NCI-H128 (cell line): ENCODE results near the gene GDF2.

Experiments
- DNase-seq: peaks from one replicate; lab custom pipeline; 2025; ENCODE audit not compliant: unreplicated experiment; lab: John Stamatoyannopoulos, UW

The GDF2 gene

GRCh38 chr10:47311193-47311931 lies 10.9 kb upstream of the GDF2 start:
- DNase-seq = no peak

DNA sequence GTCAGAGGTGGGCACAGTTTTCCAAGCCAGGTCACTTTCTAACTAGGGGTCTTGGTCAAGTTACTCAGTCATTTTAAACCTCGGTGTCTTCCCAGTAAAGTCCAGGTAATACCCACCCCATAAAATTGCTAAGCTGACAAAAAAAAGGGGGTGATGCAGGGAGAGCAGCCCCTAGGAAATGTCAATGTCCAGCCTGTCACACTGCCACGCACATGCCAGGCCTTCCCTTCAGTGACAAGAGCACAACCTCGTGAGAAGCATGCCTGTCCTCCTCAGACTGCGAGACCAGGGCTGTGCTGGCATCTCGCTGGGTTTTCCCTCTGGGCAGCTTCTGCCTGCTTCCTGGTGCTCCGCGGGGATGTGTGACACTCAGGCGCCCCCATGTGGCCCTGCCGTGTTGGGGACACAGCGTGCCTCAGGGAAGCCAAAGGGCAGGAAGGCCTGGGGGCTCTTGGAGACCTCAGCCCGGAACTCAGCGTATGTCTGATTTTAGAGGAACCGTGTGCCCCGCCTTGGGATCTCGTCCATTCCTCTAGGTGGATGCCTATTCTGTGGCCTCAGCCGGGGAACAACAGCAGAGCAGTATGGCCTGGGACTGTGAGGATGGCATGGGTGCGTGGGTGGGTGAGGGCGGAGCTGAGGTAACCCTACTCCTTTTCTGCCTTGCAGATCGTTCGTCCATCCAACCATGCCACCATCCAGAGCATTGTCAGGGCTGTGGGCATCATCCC lies 10.2 kb upstream of the GDF2 start:
- DNase-seq = peak; percentile 0

- no peak for DNase-seq
Measured at GRCh38 chr10:47312663-47312995, 9.6 kb upstream of the GDF2 start.

GRCh38 chr10:47314416-47314970 lies 7.8 kb upstream of the GDF2 start:
- no peak for DNase-seq

GRCh38 chr10:47315421-47315820 lies 6.8 kb upstream of the GDF2 start:
- DNase-seq = no peak

DNA sequence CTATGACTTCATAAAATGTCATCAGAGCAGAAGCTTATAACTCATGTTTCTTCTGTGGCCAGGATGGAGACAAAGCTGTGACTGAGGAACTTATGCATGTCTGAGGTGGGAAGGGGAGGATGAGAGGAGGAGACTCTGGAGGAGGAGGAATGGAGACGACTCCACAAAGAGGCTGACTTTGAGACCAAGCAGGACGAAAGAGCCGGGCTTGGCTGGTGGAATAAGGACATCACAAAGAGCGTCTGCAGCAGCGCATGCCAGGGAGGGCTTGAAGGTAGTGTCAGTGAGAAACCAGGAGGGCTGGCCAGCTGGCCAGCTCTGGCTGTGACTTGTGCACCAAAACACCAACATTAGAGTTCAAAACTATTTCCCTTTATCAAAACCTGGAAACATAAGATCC lies 6.1 kb upstream of the GDF2 start:
- DNase-seq = no peak

- no peak for DNase-seq
Measured at GRCh38 chr10:47317251-47317650, 5.0 kb upstream of the GDF2 start.

GRCh38 chr10:47318706-47319105 lies 3.5 kb upstream of the GDF2 start:
- no peak for DNase-seq

DNA sequence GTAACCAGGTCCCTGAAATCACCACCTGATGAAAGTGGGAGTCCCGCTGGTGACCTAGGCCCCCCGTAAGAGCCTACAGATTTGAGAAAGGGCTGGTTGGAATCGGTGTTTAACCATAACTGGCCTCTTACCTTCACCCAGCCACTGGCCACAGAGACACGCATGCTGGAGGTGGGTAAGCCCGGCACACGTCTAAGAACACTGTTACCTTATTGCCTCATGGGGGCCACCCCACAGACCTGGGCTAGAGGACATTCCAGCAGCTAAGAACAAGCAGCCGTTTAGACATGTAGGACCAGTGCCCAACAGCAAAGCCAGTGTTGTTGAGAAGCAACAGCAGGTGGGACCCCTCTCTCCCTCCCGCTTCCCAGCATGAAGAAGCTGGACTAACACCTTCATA lies 2.5 kb upstream of the GDF2 start:
- DNase-seq = no peak

DNA sequence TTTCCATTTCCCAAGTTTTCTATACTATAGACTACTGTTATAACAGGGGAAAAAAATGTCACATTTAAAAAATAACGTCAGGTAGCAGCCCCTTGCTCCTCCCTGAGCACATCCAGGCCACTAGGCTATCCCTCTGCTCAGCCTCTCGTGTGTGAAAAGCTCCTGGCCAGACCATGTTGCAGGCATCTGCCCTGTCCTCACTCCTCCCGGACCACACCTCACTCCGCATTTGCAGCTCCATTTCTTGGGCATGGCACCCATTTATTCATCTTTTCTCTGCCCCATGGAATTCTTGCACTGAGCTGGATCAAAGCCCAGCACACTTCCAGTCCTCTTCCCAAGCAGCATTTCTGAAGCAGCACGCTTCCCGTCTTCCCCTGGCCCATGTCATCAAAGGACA lies 1.4 kb upstream of the GDF2 start:
- no peak for DNase-seq

- no peak for DNase-seq
Measured at GRCh38 chr10:47321521-47322195, 596 bp upstream of the GDF2 start.

- DNase-seq = no peak
Measured at GRCh38 chr10:47323087-47323486, 833 bp downstream of the GDF2 start.

DNA sequence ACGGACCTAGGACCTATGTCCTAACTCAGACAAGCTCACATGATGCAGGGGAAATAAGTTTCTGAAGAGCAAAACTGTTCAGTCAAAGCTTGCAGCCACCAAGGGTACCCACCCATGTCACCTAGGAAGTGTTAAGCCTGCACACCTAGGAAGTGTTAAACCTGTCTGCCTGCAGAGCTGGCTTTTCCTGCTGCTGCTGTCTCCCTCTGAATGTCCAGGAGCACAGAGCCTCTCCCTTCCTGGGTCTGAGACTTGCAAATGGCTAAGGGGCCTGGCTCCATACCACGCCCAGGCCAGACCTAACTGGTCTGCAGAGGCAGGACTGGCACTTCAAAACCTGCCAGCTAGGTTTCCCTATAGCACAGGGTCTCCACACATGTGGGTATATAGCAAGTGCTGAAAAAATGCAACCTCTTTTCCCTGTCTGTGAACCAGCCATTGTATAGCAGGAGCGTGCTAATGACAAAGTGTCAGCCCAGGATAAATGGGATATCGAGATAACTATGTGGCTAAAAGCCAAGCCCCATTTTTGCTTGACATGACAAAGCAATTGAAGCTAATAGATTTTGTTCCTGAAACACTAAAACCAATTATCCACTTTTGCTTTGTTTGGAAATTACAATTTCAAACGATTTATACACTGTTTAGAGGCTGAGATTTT lies 1.5 kb downstream of the GDF2 start:
- no peak for DNase-seq

- DNase-seq = no peak
Measured at GRCh38 chr10:47325303-47326291, 3.3 kb downstream of the GDF2 start.

- DNase-seq = no peak
Measured at GRCh38 chr10:47326306-47326926, 4.2 kb downstream of the GDF2 start.

GRCh38 chr10:47326927-47327330 lies 4.7 kb downstream of the GDF2 start:
- no peak for DNase-seq

- DNase-seq = no peak
Measured at GRCh38 chr10:47329855-47330254, 7.6 kb downstream of the GDF2 start.

GRCh38 chr10:47330366-47330765 lies 8.1 kb downstream of the GDF2 start:
- DNase-seq = no peak

- no peak for DNase-seq
Measured at GRCh38 chr10:47330804-47331203, 8.6 kb downstream of the GDF2 start.

GRCh38 chr10:47331491-47331890 lies 9.2 kb downstream of the GDF2 start:
- no peak for DNase-seq
